ENCODE results near the gene SGF29. TPM values are rescaled to one million over a fixed set of nuclear protein-coding genes. Genes with fewer than 3 reads are reported as not detected.
"Not testable (repeated sequence)": the region's sequence is repeated elsewhere in the genome, so short reads cannot be mapped to it uniquely, and the experiment has no call there.

Gene SGF29
- total RNA-seq, 1 experiment from 2014 or later = 17.2 TPM

DNA sequence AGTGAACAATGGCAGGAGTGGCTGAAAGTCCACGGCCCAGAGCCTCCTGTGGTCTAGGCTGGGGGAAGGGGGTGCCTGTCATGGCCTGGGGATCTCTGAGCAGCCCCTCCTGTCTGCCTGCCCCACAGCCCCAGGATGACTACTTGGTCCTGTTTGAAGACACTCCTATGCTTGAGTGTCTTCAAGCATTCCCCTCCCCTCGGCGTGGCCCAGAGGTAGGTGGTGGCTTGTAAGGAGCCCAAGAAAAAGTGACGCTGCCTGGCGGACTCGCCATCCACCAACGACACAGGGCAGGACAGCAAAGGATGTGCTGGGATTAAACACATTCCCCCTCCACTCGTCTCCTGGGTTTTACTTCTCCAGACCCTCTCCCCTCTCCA is 50.5 kb downstream of the SGF29 start:
- in situ Hi-C loops (cut with HindIII; ENCODE audit: low pct_unique_long_range_greater_than_20kb, low sequenced_read_pairs) = no loop called here
- no peak for DNase-seq (ENCODE audit: low read depth)

DNA sequence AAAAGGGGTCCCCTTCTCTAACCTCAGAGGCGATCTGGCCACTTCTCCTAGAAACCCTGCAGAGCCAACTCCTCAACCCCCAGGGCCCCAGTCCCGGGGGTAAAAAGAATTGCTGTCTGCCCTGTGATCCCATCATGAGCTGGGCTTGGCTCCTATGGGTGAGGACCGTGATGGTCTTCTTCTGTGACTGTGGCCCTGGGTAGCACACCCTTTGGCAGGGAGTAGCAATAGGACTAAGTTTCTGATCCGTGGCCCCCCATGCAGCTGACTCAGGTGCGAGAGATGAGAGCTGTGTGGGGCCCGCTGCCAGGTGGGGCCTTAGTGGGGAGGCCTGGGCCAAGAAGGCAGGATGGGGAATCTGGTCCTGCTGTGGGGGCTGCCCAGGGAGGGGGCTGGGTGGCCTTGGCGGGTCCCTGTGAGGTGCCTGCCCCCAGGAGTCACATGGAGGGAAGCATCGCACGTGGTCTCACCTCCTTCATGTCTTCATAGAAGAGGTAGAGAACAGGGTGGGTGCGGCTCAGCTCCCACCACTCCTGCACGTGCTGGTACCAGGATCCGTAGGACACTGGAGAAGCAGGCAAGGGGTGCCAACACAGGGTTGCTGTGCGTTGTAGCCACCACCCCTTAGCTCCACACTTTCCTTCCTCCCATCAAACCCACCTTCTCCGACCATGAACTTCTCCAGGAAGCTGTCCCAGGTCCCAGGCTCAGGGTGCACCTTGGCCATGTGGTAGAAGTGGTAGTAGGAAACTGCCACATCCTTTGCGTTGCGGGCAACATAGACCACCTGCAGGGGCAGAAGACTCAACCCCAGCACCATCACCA is 52.8 kb downstream of the SGF29 start:
- in situ Hi-C loops (cut with HindIII; ENCODE audit: low pct_unique_long_range_greater_than_20kb, low sequenced_read_pairs) = no loop called here
- DNase-seq (ENCODE audit: low read depth) = no peak

DNA sequence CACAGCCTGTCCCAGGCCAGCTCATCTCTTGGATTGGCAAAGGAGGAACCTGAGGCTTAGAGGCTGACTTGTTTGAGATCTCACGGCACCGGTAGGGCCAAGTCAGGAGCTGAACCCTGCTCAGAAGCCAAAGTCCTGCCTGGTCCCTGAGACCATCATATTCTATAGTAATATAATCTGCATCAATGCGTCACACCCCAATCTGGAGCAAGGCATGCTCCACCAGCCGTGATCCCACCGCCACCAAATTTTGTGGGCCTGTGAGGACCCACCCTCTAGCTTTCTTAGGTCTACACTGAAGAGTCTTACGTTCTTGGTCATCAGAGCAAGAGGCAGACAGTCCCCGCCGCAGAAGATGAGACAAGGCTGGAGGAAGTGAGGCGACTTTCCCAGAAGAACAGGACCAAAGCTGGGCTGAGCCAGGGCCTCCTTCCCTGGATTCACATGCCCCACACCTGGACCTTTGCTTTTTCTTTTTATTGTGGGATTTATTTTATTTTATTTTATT is 53.5 kb downstream of the SGF29 start:
- in situ Hi-C loops (cut with HindIII; ENCODE audit: low pct_unique_long_range_greater_than_20kb, low sequenced_read_pairs) = no loop called here
- no peak for DNase-seq (ENCODE audit: low read depth)

DNA sequence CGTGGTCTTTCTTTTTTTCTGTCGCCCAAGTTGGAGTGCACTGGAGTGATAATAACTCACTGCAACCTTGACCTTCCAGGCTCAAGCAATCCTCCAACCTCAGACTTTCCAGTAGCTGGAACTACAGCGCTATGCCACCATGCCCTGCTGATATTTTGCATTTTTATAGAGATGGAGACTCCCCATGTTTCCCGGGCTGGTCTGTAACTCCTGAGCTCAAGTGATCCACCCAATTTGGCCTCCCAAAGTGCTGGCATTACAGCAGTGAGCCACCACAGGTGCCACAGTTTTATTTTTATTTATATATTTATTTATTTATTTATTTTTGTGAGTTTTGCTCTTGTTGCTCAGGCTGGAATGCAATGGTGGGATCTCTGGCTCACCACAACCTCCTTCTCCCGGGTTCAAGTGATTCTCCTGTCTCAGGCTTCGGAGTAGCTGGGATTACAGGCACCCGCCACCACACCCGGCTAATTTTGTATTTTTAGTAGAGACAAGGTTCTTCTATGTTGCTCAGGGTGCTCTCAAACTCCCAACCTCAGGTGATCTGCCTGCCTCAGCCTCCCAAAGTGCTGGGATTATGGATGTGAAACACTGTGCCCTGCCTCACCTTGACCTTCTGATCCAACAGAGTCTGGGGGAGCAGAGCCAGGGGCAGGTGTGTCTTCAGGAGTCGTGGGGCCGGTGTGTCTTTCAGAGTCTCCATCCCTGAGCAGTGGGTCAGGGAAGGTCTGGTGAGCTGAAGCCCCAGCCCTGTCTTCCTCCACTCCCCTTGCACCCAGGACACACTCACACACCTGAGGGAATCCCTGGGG is 54.2 kb downstream of the SGF29 start:
- DNase-seq (ENCODE audit: low read depth); in situ Hi-C loops (cut with HindIII; ENCODE audit: low pct_unique_long_range_greater_than_20kb, low sequenced_read_pairs): not testable (repeated sequence)

DNA sequence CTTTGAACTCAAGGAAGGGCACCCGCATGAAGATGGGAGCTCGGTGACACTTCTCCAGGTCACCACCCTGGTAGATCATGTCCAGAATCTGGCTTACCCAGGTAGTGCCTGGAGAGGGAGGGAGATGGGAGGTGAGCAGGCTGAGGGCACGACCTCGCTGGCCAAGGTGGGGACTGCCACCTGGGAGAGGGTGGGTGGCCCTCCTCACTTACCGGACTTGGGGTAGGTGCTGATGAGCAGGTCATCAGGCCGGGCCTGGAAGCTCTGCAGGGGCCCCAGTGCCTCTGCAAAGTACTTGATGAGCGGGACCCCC is 54.7 kb downstream of the SGF29 start:
- in situ Hi-C loops (cut with HindIII; ENCODE audit: low pct_unique_long_range_greater_than_20kb, low sequenced_read_pairs); DNase-seq (ENCODE audit: low read depth): not testable (repeated sequence)

DNA sequence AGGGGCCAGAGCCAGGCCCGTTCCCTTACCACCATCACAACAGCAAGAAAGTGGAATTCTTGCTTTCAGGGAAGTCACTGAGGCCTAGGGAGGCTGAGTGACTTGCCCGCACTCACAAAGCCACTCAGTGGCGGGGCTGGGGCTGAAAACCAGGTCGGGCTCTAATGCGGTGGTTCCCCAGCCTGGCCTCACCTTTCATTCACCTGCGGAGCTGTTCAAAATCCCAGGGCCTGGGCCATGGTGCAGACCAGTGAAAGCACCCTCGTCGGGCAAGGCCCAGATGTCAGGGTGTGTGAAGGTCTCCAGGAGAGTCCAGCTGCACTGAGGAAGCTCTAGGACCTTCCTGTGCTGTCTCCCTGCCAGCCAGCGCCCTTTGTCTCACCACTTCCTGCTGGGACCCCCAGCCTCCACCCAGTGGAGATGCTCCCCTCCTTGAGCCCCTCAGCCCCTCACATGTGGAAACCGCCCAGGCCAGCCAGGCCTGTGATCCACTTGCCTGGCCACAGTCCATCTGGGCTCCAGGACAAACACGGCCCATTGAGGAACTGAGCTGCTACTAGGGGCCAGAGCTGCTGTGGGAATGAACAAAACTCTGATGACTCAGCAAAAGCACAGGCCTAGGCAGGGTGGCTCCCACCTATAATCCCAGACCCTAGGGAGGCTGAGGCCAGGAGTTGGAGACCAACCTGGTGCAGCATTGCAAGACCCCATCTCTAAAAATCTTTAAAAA is 55.3 kb downstream of the SGF29 start:
- DNase-seq (ENCODE audit: low read depth); in situ Hi-C loops (cut with HindIII; ENCODE audit: low pct_unique_long_range_greater_than_20kb, low sequenced_read_pairs): not testable (repeated sequence)

DNA sequence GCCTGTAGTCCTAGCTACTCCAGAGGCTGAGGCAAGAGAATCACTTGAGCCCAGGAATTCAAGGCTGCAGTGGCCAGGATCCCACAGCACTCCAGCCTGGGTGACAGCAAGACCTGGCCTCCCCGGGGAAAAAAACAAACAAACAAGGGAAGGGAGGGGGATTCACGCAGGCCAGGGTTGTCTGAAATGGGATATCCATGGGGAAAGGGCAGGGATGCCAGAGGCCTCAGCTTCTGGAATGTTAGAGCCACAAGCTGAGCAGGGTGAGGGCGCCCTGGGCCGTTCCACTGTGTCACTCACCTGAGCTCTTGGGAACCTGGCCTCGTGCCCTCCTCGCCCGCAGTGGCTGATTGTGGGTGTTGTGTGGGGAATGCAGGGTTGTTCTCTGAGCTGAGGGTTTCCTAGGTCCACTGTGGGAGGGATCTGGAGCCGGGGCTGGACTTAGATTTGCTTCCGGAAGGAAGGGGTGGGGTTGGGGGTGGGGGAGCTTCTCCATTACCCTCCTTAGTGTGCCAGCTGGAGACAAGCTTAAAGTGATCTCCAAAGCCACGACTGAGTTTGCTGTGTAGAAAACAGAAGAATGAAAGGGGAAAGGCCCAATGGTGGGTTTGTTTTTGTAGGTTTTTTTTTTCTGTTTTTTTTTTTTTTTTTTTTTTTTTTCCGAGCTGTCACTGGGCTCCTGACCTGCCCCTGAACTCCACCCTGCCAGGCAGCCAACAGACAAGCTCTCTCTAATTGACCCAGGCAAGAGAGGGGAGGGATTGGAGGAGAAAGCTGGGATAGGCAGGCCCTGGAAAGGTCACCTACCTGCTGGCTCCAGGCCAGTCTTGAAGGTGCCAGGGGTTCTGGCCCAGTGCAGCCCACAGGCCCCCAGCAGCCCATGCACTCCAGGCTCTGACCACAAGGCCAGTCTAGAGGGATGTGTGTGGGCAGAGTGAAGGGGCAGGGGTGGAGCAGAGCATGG is 56.2 kb downstream of the SGF29 start, which contains the start of gene SULT1A1:
SULT1A1 (minus strand) TSS at position 414 of the 964 bp plus-strand sequence. CDS start 1,189 bp downstream, outside the sequence.
- in situ Hi-C loops (cut with HindIII; ENCODE audit: low pct_unique_long_range_greater_than_20kb, low sequenced_read_pairs) = no loop called here
- peak; percentile 77 for DNase-seq (ENCODE audit: low read depth)

DNA sequence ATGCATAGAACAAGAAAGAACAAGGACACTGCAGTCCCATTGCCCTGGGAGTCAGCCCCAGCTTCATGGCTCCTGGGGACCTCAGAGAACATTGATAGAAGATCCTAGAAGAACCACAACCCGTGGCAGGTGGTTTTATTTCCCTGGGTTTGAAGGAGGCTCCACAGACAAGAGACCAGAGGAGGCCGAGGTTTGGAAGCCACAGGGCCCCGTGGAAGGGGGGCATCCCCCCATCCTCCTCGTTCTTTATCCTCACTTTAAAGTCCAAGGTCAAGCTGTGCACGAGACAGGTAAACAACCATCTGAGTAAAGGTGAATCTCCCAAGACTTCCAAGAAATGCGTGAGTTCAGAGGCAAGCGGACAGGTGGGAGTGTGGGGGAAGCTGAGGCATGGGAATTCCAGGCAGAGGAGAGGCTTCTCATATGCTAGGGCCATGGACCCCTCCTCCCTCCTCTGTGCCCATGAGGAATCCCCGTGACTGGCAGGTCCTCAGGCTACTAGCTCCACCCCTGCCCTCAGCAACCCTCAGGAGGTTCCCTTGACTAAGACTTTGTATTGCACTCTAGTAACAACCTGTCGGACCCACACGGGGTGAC is 57.0 kb downstream of the SGF29 start:
- DNase-seq (ENCODE audit: low read depth) = no peak
- in situ Hi-C loops (cut with HindIII; ENCODE audit: low pct_unique_long_range_greater_than_20kb, low sequenced_read_pairs) = no loop called here

DNA sequence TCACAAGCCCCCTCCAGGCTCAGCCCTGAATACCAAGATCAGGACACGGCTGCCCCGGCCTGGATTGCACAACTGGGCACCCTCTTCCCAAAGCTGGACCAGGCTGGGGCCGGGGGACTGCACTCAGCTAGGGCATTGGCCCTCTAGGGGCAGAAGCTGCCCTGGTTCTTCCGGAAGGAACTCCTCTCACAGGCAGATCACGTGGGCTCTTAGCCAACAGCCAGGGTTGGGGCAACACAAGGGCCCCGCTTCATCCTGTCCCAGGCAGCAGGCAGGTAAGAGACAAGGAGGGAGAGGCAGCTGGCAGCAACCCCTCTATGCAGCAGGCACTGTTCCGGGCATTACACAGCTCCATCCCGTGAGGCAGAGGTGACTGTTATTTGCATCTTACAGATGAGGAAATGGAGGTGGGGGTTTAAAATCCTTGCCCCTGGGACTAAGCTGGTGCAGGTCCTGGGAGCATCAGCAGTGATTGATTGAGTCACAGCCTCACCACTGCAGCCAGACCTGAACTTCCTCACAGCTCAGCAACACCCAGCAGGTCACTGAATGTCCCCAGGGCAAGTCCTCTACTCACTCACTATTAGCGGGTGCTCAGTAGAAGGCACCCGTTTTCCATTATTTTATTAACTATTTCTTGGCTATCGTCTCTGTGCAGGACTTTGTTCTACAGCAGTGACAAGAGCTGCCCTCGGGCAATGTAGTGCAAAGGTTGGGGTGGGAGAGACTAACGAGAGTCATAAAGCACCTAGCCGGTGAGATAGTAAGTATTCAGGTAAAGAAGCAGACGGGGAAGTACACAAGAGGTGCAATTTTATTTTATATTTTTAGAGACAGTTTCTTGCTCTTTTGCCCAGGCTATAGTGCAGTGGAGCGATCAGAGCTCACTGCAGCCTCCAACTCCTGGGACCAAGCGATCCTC is 58.9 kb downstream of the SGF29 start:
- in situ Hi-C loops (cut with HindIII; ENCODE audit: low pct_unique_long_range_greater_than_20kb, low sequenced_read_pairs); DNase-seq (ENCODE audit: low read depth): not testable (repeated sequence)

DNA sequence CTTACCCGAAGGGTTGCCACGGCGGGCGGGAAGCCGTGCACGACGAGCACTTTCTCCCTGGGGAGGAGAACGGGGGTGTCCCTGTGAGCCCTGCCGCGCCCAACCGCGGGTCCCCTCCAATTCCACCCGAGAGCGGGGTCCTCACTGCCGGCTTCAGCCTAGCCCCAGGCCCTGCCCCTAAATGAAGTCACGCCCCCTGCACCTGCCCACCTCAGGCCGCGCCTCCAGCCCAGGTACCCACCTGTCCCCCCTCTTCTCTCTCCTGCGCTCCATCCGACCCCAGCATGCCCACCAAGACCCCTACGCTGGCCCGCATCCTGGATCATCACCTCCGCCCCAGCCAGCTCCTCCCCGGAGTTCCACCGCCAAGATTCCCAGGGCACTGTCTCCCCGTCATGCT is 60.2 kb downstream of the SGF29 start:
- DNase-seq (ENCODE audit: low read depth); in situ Hi-C loops (cut with HindIII; ENCODE audit: low pct_unique_long_range_greater_than_20kb, low sequenced_read_pairs): not testable (repeated sequence)

DNA sequence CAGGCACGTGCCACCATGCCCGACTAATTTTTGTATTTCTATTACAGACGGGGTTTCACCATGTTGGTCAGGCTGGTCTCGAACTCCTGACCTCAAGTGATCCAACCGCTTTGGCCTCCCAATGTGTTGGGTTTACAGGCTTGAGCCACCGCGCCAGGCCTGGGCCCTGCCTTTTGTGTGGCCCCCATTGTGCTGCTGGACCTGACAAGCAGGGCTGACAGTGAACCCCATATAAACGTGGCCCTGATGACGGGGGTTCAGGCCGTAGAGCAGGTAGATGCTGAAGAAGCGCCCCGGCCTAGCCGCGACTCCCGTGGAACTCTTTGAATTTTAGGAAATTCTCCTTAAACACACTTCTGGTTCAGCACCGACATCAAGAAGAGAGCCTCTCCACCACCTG is 60.8 kb downstream of the SGF29 start:
- in situ Hi-C loops (cut with HindIII; ENCODE audit: low pct_unique_long_range_greater_than_20kb, low sequenced_read_pairs); DNase-seq (ENCODE audit: low read depth): not testable (repeated sequence)

DNA sequence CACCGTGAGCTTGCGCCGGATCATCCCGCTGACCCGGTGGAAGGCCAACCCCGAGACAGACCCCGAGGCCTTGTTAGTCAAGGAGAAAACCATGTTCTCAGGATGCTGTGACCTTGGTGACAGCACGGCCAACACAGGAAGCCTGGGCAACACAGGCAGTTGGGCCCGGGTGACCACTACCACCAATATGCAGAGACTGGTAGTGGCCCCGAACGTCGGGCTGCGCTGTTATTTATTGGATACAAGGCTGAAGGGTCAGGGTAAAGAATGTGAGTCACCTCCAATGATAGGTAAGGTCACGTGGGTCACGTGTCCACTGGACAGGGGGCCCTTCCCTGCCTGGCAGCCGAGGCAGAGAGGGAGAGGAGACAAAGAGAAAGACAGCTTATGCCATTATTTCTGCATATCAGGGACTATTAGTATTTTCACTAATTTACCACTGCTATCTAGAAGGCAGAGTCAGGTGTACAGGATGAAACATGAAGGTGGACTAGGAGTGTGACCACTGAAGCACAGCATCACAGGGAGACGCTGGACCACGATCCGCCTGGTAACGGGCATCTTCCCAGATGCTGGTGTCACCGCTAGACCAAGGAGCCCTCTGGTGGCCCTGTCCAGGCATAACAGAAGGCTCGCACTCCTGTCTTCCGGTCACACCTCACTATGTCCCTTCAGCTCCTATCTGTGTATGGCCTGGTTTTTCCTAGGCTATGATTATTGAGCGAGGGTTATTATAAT is 61.9 kb downstream of the SGF29 start:
- peak; percentile 55 for DNase-seq (ENCODE audit: low read depth)
- in situ Hi-C loops (cut with HindIII; ENCODE audit: low pct_unique_long_range_greater_than_20kb, low sequenced_read_pairs) = not testable (repeated sequence)

DNA sequence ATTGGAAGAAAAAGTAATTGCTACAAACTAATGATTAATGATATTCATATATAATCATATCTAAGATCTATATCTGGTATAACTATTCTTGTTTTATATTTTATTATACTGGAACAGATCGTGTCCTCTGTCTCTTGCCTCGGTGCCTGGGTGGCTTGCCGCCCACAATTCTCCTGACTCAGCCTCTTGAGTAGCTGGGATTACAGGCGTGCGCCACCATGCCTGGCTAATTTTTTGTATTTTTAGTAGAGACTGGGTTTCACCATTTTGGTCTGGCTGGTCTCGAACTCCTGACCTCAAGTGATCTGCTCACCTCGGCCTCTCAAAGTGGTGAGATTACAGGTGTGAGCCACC is 62.5 kb downstream of the SGF29 start:
- in situ Hi-C loops (cut with HindIII; ENCODE audit: low pct_unique_long_range_greater_than_20kb, low sequenced_read_pairs); DNase-seq (ENCODE audit: low read depth): not testable (repeated sequence)

DNA sequence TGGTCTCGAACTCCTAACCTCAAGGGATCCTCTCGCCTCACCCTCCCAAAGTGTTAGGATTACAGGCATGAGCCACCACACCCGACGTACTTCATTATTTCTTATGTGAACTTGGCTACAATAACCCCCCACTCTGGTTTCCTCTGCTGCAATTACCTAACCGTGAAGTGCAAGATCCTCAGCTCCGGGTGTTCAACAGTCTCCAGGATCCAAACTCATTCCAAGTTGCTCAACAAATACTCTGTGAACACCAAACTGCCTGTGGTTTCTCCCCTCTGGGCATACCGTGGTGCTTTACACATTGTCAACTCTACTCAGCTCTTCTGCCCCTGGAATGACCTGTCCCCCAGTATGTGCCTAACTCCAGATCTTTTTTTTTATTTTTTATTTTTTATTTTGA is 62.9 kb downstream of the SGF29 start:
- in situ Hi-C loops (cut with HindIII; ENCODE audit: low pct_unique_long_range_greater_than_20kb, low sequenced_read_pairs) = no loop called here
- no peak for DNase-seq (ENCODE audit: low read depth)

DNA sequence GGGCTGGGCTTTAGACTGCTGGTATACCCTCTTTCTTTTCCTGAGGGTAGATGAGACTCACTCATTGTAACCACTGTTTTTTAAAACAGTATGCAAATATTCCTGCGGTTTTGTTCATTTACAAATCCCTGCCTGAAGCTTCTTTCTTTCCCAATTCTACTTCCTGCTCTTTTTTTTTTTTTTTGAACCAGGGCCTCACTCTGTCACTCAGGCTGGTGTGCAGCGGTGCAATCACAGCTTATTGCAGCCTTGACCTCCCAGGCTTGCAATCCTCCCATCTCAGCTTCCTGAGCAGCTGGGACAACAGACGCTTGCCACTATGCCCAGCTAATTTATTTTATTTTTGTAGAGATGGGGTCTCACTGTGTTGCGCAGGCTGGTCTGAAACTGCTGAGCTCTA is 64.2 kb downstream of the SGF29 start:
- in situ Hi-C loops (cut with HindIII; ENCODE audit: low pct_unique_long_range_greater_than_20kb, low sequenced_read_pairs) = no loop called here
- peak; percentile 93 for DNase-seq (ENCODE audit: low read depth)

DNA sequence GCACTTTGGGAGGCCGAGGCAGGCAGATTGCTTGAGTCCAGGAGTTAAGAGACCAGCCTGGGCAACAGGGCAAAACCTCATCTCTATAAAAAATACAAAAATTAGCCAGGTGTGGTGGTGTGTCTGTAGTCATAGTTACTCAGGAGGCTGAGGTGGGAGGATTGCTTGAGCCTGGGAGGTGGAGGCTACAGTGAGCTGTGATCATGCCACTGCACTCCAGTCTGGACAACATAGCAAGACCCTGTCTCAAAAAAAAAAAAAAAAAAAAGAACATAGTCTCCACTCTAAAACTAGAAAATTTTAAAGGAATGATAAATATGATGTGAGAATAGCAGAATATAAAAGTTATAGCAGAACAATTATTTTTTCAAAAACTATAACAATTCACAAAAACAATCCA is 66.6 kb downstream of the SGF29 start:
- in situ Hi-C loops (cut with HindIII; ENCODE audit: low pct_unique_long_range_greater_than_20kb, low sequenced_read_pairs); DNase-seq (ENCODE audit: low read depth): not testable (repeated sequence)

Data from Caki2 (cell line).